Esophagus squamous epithelium (tissue), 5 donors: Measurements from ENCODE around the gene IL18RAP. TPM values are rescaled to one million over a fixed set of nuclear protein-coding genes. Genes with fewer than 3 reads are reported as not detected.

Experiments
- DNase-seq: peaks from one replicate; lab custom pipeline; 2025; lab: John Stamatoyannopoulos, UW
- H3K27ac ChIP-seq, 4 donors: fragments of 200-600 bp; sonication (generic); one replicate each; pipeline ENCODE4 v1.5.1; 2016 to 2019; ENCODE audit warnings: mild to moderate bottlenecking in 1 of 4
- H3K27me3 ChIP-seq, 4 donors: fragments of 200-600 bp; sonication (generic); 1 replicate in 3 of 4; 2 replicates in 1 of 4; pipeline versions ENCODE4 v1.5.1 to v1.6.0; 2017 to 2021; ENCODE audit warnings: antibody characterized with exemption in 1 of 4
- H3K36me3 ChIP-seq, 3 donors: fragments of 200-600 bp; sonication (generic); one replicate each; pipeline ENCODE4 v1.5.1; 2016 to 2019
- H3K4me1 ChIP-seq, 3 donors: fragments of 200-600 bp; sonication (generic); one replicate each; pipeline ENCODE4 v1.5.1; 2017 to 2019
- H3K4me3 ChIP-seq, 4 donors: fragments of 200-600 bp; sonication (generic); 1 replicate in 3 of 4; 2 replicates in 1 of 4; pipeline ENCODE4 v1.5.1; 2016 to 2019; ENCODE audit warnings: mild to moderate bottlenecking in 2 of 4, moderate library complexity in 1 of 4
- H3K9me3 ChIP-seq, 3 donors: fragments of 200-600 bp; sonication (generic); one replicate each; pipeline ENCODE4 v1.5.1; 2016 to 2019
- POLR2A ChIP-seq, 4 donors: fragments of 450-650 bp; IDR thresholded peaks; one replicate each; pipeline ENCODE4 v1.6.1; 2017; ENCODE audit warnings: antibody characterized with exemption in 4 of 4, mild to moderate bottlenecking in 4 of 4, moderate library complexity in 3 of 4
- WGBS, 2 donors: methylation state at CpG; one replicate each; pipeline ENCODE4 v1.1.5; 2018; 5-methylcytosine and 5-hydroxymethylcytosine counted together
- intact Hi-C: fragments of 100-400 bp; cut with DNase I; formaldehyde crosslinking; loops from one replicate; pipeline ENCODE4 v1.15.0; 2022
- total RNA-seq, 4 donors: library from RNA; depleted of rRNA; stranded (reverse); fragments of >200 nt; gene quantifications; one replicate each; pipeline ENCODE4 v1.1.0, GENCODE V29; 2016
- TF ChIP-seq, protein P1 (sequence below), 6 experiments: fragments of 450-650 bp in 4 of 6; fragments of 200-600 bp in 2 of 6; sonication (generic) in 2 of 6; IDR thresholded peaks; one replicate each; pipeline ENCODE4 v1.5.1; 2016 to 2019; ENCODE audit warnings: antibody characterized with exemption in 6 of 6, mild to moderate bottlenecking in 4 of 6, moderate library complexity in 4 of 6
- donor health status: DM: yes; HTN: yes; CAD: no.

Gene IL18RAP
- total RNA-seq, 4 donors from 2014 or later: 0.61 to 4.3 (median 3.4) TPM; not detected in 1

DNA sequence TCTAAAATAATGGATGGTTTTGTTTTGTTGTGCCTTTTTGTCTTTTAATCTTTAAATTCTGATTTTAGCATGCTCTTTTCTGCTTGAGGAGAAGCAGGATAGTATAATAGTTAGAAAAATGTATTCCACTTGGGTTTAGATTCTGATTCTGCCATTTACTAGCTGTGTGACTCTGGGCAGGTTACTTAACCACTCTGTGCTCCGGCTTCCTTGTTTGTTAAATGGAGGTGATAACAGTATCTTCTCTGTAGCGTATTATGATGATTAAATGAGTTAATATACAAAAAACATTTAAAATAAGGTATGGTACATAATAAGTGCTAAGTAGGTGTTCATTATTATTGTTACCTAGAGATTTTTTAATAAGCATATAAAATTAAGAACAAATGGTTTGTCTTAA lies 26.9 kb upstream of the IL18RAP start:
- intact Hi-C loops: no loop called here
- DNase-seq: no peak
- no peaks in the 10 kb centered on the region for H3K9me3 ChIP-seq
- no peak for TF ChIP-seq POLR2A (IDR thresholded peaks at IDR 0.05)
- H3K27ac ChIP-seq: no peak overlapping the region
- H3K4me3 ChIP-seq: no peak overlapping the region
- H3K36me3 ChIP-seq: no peaks in the 10 kb centered on the region
- H3K4me1 ChIP-seq: no peaks in the 10 kb centered on the region
- no peaks in the 10 kb centered on the region for H3K27me3 ChIP-seq
- WGBS, 2 donors: 47 to 96% methylated on average over 2 of the region's 2 CpGs

DNA sequence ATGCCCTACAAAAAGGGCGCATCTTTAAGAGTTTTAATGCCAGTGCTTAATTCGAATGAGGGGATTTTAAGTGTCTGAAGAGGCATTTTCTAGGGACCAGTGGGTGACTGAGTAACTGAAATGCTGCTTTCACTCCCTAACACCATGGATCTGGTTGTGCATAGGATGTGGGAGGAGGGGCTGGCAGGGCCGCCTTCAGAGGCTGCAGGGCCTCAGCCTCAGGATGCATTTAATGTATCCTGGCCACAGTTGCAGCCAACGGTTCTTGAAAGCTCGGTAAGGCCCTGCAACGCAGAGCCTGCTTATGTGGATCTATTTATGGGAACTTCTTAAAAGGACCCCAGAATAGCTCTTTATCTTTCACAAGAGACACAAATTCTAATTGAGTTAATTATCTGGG lies 25.8 kb upstream of the IL18RAP start:
- H3K36me3 ChIP-seq: no peaks in the 10 kb centered on the region
- no peaks in the 10 kb centered on the region for H3K4me1 ChIP-seq
- no peak for TF ChIP-seq POLR2A (IDR thresholded peaks at IDR 0.05)
- TF ChIP-seq, protein P1, sequence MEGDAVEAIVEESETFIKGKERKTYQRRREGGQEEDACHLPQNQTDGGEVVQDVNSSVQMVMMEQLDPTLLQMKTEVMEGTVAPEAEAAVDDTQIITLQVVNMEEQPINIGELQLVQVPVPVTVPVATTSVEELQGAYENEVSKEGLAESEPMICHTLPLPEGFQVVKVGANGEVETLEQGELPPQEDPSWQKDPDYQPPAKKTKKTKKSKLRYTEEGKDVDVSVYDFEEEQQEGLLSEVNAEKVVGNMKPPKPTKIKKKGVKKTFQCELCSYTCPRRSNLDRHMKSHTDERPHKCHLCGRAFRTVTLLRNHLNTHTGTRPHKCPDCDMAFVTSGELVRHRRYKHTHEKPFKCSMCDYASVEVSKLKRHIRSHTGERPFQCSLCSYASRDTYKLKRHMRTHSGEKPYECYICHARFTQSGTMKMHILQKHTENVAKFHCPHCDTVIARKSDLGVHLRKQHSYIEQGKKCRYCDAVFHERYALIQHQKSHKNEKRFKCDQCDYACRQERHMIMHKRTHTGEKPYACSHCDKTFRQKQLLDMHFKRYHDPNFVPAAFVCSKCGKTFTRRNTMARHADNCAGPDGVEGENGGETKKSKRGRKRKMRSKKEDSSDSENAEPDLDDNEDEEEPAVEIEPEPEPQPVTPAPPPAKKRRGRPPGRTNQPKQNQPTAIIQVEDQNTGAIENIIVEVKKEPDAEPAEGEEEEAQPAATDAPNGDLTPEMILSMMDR (IDR thresholded peaks at IDR 0.05): no peak
- 72 to 85% methylated on average over 6 of the region's 6 CpGs for WGBS, 2 donors
- H3K4me3 ChIP-seq: no peak overlapping the region
- intact Hi-C loops: no loop called here
- no peak for DNase-seq
- H3K9me3 ChIP-seq: no peaks in the 10 kb centered on the region
- H3K27me3 ChIP-seq: no peaks in the 10 kb centered on the region
- no peak overlapping the region for H3K27ac ChIP-seq

DNA sequence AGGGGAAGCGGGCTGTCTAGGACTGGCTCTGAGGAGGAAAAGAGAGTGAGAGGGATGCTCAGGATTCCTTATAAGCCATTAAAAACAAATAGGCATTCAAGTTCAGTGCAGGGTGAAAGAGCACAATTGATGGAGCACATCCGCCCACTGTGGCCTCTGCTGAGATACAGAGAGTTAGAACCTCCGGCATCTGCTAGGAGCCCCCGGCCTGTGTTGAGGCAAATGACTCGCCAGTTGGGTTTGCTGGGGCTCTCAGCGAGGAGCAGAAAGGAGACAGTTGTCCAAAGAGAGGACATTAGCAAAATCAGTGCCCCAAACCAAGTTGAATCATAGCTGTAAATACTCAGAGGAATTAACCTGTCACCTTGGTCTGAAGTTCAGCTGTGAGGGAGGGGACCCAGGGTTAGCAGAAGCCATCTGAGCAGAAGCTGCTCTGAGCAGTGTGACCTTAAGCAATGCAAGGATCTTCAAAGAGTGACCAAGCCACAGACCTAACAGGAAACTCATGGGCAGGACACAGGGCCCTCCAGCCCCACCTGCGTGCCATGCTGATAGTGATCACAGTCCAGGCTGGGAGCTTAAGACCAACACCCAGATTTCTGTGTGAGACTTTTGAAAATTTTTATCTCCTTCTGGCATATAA lies 23.3 kb upstream of the IL18RAP start:
- H3K4me3 ChIP-seq: no peak overlapping the region
- no peaks in the 10 kb centered on the region for H3K9me3 ChIP-seq
- no peaks in the 10 kb centered on the region for H3K36me3 ChIP-seq
- H3K27ac ChIP-seq: no peak overlapping the region
- DNase-seq: no peak
- intact Hi-C loops: no loop called here
- 73% methylated on average over 7 of the region's 7 CpGs; no CpG with 5 or more reads in 1 of the 2 donors for WGBS, 2 donors
- no peaks in the 10 kb centered on the region for H3K27me3 ChIP-seq
- H3K4me1 ChIP-seq: no peaks in the 10 kb centered on the region
- no peak for TF ChIP-seq POLR2A (IDR thresholded peaks at IDR 0.05)
- TF ChIP-seq, protein P1 (IDR thresholded peaks at IDR 0.05): no peak

DNA sequence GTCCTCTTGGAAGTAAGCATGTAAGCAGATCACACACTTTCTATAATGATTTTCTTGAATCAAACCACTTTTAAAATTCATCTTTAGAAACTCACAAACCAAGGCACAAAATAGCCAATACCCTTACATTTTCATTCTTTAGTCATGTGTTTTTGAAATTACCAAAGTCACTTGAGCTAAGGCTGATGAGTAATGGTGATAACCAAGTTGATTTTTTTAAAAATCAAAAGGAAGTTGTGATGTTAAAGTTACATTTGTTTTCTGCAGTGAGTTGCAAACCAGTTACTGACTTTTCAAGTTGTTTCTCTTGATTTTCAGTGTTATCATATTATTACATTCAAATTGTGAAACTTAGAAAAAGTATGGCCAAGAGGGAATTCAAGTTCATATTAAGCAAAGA lies 21.5 kb upstream of the IL18RAP start:
- TF ChIP-seq, protein P1 (IDR thresholded peaks at IDR 0.05): no peak
- no peak for TF ChIP-seq POLR2A (IDR thresholded peaks at IDR 0.05)
- no peak overlapping the region for H3K4me3 ChIP-seq
- H3K27ac ChIP-seq: no peak overlapping the region
- H3K27me3 ChIP-seq: no peaks in the 10 kb centered on the region
- no peaks in the 10 kb centered on the region for H3K4me1 ChIP-seq
- intact Hi-C loops: no loop called here
- no peaks in the 10 kb centered on the region for H3K9me3 ChIP-seq
- no peaks in the 10 kb centered on the region for H3K36me3 ChIP-seq
- no peak for DNase-seq

DNA sequence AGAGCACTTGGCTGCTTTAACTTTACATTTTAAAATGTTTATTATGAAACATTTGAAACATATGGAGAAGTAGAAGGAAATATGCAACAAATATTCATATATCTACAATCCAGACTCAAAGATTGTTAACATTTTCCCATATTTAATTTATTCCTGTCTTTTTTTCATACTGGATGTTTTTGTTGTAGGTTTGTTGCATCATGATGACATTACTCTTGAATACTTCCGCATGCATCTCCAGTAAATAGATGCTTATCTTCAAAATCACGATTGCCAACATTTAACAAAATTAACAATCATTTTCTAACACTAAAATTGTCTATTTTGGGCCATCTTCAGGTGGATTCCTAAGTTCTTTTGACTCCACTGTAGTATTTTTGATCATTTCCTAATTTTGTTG lies 21.1 kb upstream of the IL18RAP start:
- H3K4me3 ChIP-seq: no peak overlapping the region
- 90 to 93% methylated on average over 2 of the region's 2 CpGs for WGBS, 2 donors
- intact Hi-C loops: no loop called here
- no peaks in the 10 kb centered on the region for H3K9me3 ChIP-seq
- H3K4me1 ChIP-seq: no peaks in the 10 kb centered on the region
- DNase-seq: no peak
- TF ChIP-seq, protein P1 (IDR thresholded peaks at IDR 0.05): no peak
- no peak for TF ChIP-seq POLR2A (IDR thresholded peaks at IDR 0.05)
- no peaks in the 10 kb centered on the region for H3K36me3 ChIP-seq
- H3K27me3 ChIP-seq: no peaks in the 10 kb centered on the region
- no peak overlapping the region for H3K27ac ChIP-seq

DNA sequence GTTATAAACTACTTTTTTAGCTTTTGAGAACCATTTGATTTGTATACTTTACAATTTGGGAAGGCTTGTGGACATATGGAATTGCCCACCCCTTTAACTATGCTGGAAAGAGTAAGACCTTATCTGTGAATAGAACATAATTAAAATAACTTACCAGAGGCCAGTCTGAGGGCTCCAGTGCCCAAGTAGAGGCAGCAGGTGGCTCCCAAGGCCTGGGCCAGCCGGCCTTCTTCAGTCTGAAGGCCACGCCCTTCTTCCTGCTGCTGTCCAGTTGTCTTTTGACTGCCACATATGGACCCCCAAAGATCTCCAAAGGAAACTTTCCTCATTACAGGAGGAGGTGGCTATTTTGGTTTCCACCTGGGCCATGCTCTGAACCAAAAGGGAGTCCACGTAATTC lies 12.0 kb upstream of the IL18RAP start:
- Histone ChIP-seq H3K36me3 (no peaks in the 10 kb centered on the region), H3K4me1 (no peaks in the 10 kb centered on the region), H3K9me3 (peaks cover 0 to 2% (median 0%) of the 10 kb centered on the region in 3 donors), H3K27me3 (no peaks in the 10 kb centered on the region), H3K4me3 (no peak overlapping the region), H3K27ac (no peak overlapping the region)
- intact Hi-C loops: no loop called here
- no peak for DNase-seq
- WGBS, 2 donors: 61 to 71% methylated on average over 2 of the region's 3 CpGs
- no peak for TF ChIP-seq POLR2A (IDR thresholded peaks at IDR 0.05)
- TF ChIP-seq, protein P1 (IDR thresholded peaks at IDR 0.05): no peak
